K562 (cell line): ENCODE measurements around the gene ANO10. TPM values are rescaled to one million over a fixed set of nuclear protein-coding genes. Genes with fewer than 3 reads are reported as not detected.

ENCODE experiments used
- CBFB ChIP-seq: sonication (generic); formaldehyde crosslinking; IDR thresholded peaks from 2 replicates; pipeline ENCODE4 v1.4.0; 2020; ENCODE audit warnings: mild to moderate bottlenecking, missing genetic modification reagents
- JUN ChIP-seq, 2 experiments: sonication (generic) in 1 of 2; formaldehyde crosslinking in 1 of 2; IDR thresholded peaks; 2 replicates each; pipeline versions ENCODE4 v1.6.1 to v1.8.0; 2012 to 2022; ENCODE audit warnings: borderline replicate concordance in 2 of 2, mild to moderate bottlenecking in 2 of 2, improper control_type of control experiment in 1 of 2, low read depth in 1 of 2, low read length in 1 of 2, missing genetic modification reagents in 1 of 2
- MIER1 ChIP-seq: fragments of 450-650 bp; IDR thresholded peaks from 2 replicates; pipeline ENCODE4 v1.6.1; 2016; ENCODE audit warnings: antibody characterized with exemption, mild to moderate bottlenecking, low read depth
- NCOA1 ChIP-seq: fragments of 450-650 bp; IDR thresholded peaks from 2 replicates; pipeline ENCODE4 v1.6.1; 2016; ENCODE audit warnings: low read depth
- NFIC ChIP-seq: fragments of 450-650 bp; IDR thresholded peaks from 2 replicates; pipeline ENCODE4 v1.6.1; 2017; ENCODE audit warnings: mild to moderate bottlenecking, inconsistent platforms
- SIN3B ChIP-seq: fragments of 450-650 bp; IDR thresholded peaks from 2 replicates; pipeline ENCODE4 v1.6.1; 2017; ENCODE audit warnings: low read depth, mild to moderate bottlenecking, moderate library complexity
- TAF7 ChIP-seq: fragments of 450-650 bp; IDR thresholded peaks from 2 replicates; pipeline ENCODE4 v1.6.1; 2016; ENCODE audit warnings: missing genetic modification characterization, missing compliant biosample characterization
- ZNF347 ChIP-seq: fragments of 450-650 bp; formaldehyde crosslinking; IDR thresholded peaks from 2 replicates; pipeline ENCODE4 v1.4.0; 2020; ENCODE audit warnings: low read depth, mild to moderate bottlenecking, moderate library complexity
- ZNF507 ChIP-seq: conservative IDR thresholded peaks from 2 replicates; pipeline ENCODE4 v1.6.1; 2017; ENCODE audit warnings: missing genetic modification characterization, missing compliant biosample characterization
- ZNF79 ChIP-seq: fragments of 250-450 bp; sonication (Bioruptor Pico); IDR thresholded peaks from 2 replicates; pipeline ENCODE4 v1.4.0; 2020; ENCODE audit warnings: low read depth, mild to moderate bottlenecking, moderate library complexity
- polyA plus RNA-seq, 8 experiments: library from polyadenylated mRNA; depleted of rRNA in 4 of 8; stranded (reverse) in 5 of 8; unstranded in 3 of 8; fragments of >200 nt; fragmentation: Nextera tagmentation in 2 of 8; fragmentation: Illumina TruSeq in 1 of 8; extraction: Ambion mirVana in 2 of 8; extraction: Trizol in 1 of 8; gene quantifications; 2 replicates each; pipeline versions ENCODE4 v1.2.1 to v1.2.3, GENCODE V29; 2011 to 2014; ENCODE audit warnings: inconsistent platforms in 1 of 8, missing spikeins in 1 of 8
- total RNA-seq, 7 experiments: library from RNA; depleted of rRNA in 6 of 7; stranded (reverse); fragments of >200 nt in 6 of 7; fragmentation: Illumina TruSeq in 2 of 7; extraction: Trizol in 2 of 7; gene quantifications; 2 replicates each; pipeline versions ENCODE4 v1.2.1 to v1.2.3, GENCODE V29; 2011 to 2021; ENCODE audit warnings: low replicate concordance in 1 of 7
- TF ChIP-seq, protein P1 (sequence below): fragments of 450-650 bp; conservative IDR thresholded peaks from 2 replicates; pipeline ENCODE4 v1.6.1; 2016; ENCODE audit warnings: missing genetic modification characterization, low read depth, mild to moderate bottlenecking, missing compliant biosample characterization, moderate library complexity
- TF ChIP-seq, protein P2 (sequence below): fragments of 250-450 bp; sonication (Bioruptor Pico); IDR thresholded peaks from 2 replicates; pipeline ENCODE4 v1.8.0; 2022; ENCODE audit warnings: inconsistent platforms
- TF ChIP-seq, protein P3 (sequence below): fragments of 450-650 bp; IDR thresholded peaks from 2 replicates; pipeline ENCODE4 v1.6.1; 2016; ENCODE audit warnings: low read depth
- TF ChIP-seq, protein P4 (sequence below), 3 experiments: fragments of 200-800 bp in 1 of 3; sonication (Bioruptor generic) in 1 of 3; sonication (generic) in 1 of 3; formaldehyde crosslinking in 1 of 3; IDR thresholded peaks; 2 replicates each; pipeline versions ENCODE4 v1.6.1 to v1.8.0; 2016 to 2022; ENCODE audit warnings: mild to moderate bottlenecking in 2 of 3, missing compliant biosample characterization in 2 of 3, missing genetic modification characterization in 2 of 3, missing genetic modification reagents in 1 of 3

Gene ANO10
- total and polyA plus RNA-seq, 9 of the 15 experiments (the other 6 are each of a cell fraction or from before 2014, with no cell fraction given), result 6.4 to 46.0 (median 32.3) TPM

DNA sequence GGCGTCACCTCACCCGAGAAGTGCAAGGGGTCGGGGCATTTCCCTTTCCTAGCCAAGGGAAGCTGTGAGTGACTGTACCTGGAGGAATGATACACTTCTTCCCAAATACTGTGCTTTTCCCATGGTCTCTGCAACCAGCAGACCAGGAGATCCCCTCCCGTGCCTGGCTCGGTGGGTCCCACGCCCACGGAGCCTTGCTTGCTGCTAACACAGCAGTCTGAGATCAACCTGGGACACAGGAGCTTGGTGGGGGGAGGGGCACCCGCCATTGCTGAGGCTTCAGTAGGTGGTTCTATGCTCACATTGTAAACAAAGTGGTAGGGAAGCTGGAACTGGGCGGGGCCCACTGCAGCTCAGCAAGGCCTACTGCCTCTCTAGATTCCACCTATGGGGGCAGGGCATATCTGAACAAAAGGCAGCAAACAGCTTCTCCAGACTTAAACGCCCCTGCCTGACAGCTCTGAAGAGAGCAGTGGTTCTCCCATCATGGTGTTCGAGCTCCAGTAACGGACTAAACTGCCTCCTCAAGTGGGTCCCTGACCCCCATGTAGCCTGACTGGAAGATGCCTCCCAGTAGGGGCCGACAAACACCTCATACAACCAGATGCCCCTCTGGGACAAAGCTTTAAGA, 37.6 kb upstream of the ANO10 start (continued):
- TF ChIP-seq, protein P1, sequence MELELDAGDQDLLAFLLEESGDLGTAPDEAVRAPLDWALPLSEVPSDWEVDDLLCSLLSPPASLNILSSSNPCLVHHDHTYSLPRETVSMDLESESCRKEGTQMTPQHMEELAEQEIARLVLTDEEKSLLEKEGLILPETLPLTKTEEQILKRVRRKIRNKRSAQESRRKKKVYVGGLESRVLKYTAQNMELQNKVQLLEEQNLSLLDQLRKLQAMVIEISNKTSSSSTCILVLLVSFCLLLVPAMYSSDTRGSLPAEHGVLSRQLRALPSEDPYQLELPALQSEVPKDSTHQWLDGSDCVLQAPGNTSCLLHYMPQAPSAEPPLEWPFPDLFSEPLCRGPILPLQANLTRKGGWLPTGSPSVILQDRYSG (tag), result no peak; the same call in 1 of the 2 replicates
- TF ChIP-seq, protein P2, sequence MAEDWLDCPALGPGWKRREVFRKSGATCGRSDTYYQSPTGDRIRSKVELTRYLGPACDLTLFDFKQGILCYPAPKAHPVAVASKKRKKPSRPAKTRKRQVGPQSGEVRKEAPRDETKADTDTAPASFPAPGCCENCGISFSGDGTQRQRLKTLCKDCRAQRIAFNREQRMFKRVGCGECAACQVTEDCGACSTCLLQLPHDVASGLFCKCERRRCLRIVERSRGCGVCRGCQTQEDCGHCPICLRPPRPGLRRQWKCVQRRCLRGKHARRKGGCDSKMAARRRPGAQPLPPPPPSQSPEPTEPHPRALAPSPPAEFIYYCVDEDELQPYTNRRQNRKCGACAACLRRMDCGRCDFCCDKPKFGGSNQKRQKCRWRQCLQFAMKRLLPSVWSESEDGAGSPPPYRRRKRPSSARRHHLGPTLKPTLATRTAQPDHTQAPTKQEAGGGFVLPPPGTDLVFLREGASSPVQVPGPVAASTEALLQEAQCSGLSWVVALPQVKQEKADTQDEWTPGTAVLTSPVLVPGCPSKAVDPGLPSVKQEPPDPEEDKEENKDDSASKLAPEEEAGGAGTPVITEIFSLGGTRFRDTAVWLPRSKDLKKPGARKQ (CRISPR knock-in tag), result no peak
- TF ChIP-seq NCOA1, result 0 out of 2 replicates have a peak, but pooled peaks have one; percentile 32
- TF ChIP-seq, protein P3, sequence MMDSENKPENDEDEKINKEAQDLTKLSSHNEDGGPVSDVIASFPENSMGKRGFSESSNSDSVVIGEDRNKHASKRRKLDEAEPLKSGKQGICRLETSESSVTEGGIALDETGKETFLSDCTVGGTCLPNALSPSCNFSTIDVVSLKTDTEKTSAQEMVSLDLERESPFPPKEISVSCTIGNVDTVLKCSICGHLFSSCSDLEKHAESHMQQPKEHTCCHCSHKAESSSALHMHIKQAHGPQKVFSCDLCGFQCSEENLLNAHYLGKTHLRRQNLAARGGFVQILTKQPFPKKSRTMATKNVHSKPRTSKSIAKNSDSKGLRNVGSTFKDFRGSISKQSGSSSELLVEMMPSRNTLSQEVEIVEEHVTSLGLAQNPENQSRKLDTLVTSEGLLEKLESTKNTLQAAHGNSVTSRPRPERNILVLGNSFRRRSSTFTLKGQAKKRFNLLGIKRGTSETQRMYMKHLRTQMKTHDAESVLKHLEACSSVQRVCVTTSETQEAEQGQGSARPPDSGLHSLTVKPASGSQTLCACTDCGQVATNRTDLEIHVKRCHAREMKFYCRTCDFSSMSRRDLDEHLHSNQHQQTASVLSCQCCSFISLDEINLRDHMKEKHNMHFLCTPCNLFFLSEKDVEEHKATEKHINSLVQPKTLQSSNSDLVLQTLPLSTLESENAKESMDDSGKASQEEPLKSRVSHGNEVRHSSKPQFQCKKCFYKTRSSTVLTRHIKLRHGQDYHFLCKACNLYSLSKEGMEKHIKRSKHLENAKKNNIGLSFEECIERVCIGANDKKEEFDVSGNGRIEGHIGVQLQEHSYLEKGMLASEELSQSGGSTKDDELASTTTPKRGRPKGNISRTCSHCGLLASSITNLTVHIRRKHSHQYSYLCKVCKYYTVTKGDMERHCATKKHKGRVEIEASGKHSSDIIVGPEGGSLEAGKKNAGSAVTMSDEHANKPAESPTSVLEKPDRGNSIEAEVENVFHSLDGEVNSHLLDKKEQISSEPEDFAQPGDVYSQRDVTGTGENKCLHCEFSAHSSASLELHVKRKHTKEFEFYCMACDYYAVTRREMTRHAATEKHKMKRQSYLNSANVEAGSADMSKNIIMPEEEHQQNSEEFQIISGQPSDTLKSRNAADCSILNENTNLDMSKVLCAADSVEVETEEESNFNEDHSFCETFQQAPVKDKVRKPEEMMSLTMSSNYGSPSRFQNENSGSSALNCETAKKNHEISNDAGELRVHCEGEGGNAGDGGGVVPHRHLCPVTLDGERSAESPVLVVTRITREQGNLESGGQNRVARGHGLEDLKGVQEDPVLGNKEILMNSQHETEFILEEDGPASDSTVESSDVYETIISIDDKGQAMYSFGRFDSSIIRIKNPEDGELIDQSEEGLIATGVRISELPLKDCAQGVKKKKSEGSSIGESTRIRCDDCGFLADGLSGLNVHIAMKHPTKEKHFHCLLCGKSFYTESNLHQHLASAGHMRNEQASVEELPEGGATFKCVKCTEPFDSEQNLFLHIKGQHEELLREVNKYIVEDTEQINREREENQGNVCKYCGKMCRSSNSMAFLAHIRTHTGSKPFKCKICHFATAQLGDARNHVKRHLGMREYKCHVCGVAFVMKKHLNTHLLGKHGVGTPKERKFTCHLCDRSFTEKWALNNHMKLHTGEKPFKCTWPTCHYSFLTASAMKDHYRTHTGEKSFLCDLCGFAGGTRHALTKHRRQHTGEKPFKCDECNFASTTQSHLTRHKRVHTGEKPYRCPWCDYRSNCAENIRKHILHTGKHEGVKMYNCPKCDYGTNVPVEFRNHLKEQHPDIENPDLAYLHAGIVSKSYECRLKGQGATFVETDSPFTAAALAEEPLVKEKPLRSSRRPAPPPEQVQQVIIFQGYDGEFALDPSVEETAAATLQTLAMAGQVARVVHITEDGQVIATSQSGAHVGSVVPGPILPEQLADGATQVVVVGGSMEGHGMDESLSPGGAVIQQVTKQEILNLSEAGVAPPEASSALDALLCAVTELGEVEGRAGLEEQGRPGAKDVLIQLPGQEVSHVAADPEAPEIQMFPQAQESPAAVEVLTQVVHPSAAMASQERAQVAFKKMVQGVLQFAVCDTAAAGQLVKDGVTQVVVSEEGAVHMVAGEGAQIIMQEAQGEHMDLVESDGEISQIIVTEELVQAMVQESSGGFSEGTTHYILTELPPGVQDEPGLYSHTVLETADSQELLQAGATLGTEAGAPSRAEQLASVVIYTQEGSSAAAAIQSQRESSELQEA, result no peak
- no peak for TF ChIP-seq TAF7 (tag)
- no peak for TF ChIP-seq JUN (IDR thresholded peaks at IDR 0.05; ENCODE audit: borderline replicate concordance, low read depth, low read length)
- no peak for TF ChIP-seq JUN (CRISPR knock-in tag; IDR thresholded peaks at IDR 0.05; ENCODE audit: borderline replicate concordance)
- no peak for TF ChIP-seq SIN3B
- TF ChIP-seq ZNF79 (CRISPR knock-in tag), result no peak
- no peak for TF ChIP-seq NFIC
- TF ChIP-seq CBFB (CRISPR knock-in tag), result 0 out of 2 replicates have a peak, but pooled peaks have one; percentile 49
- TF ChIP-seq, protein P4, sequence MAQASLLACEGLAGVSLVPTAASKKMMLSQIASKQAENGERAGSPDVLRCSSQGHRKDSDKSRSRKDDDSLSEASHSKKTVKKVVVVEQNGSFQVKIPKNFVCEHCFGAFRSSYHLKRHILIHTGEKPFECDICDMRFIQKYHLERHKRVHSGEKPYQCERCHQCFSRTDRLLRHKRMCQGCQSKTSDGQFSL (CRISPR knock-in tag; IDR thresholded peaks at IDR 0.05), result peak; percentile 32; the same call in 1 of the 2 replicates
- TF ChIP-seq, protein P4 (tag; IDR thresholded peaks at IDR 0.05), result 0 out of 4 replicates have a peak, but pooled peaks of 1 of the 2 experiments have one; percentile 52
- TF ChIP-seq ZNF347 (CRISPR knock-in tag), result no peak
- no peak for TF ChIP-seq MIER1
- TF ChIP-seq ZNF507, result no peak
